Calu3 (cell line): ENCODE measurements around the gene PLIN3. TPM values are rescaled to one million over a fixed set of nuclear protein-coding genes. Genes with fewer than 3 reads are reported as not detected.
"Not testable (repeated sequence)": the region's sequence is repeated elsewhere in the genome, so short reads cannot be mapped to it uniquely, and the experiment has no call there.

Experiments used
- BruUV-seq: library from RNA; stranded (reverse); fragments of 400-500 nt; replicated peaks from 2 replicates; lab custom pipeline; 2021; lab: Mats Ljungman, UMichigan
- CTCF ChIA-PET: fragments of 300-600 bp; sonication (Branson Sonifier 250); formaldehyde crosslinking; loops from one replicate; lab custom pipeline; 2022; ENCODE audit warnings: antibody characterized with exemption; lab: Charles Lee
- DNase-seq: peaks from one replicate; pipeline ENCODE4 v3.0.0; 2022
- H3K27ac Mint-ChIP-seq: one replicate; pipeline ENCODE4 v1.8.0; 2022; ENCODE audit warnings: mixed read lengths; ENCODE audit not compliant: unreplicated experiment
- H3K27me3 Mint-ChIP-seq: one replicate; pipeline ENCODE4 v1.8.0; 2022; ENCODE audit warnings: mixed read lengths; ENCODE audit not compliant: unreplicated experiment
- H3K36me3 Mint-ChIP-seq: one replicate; pipeline ENCODE4 v1.8.0; 2022; ENCODE audit warnings: mild to moderate bottlenecking, moderate library complexity, mixed read lengths; ENCODE audit not compliant: insufficient read depth, unreplicated experiment
- H3K4me1 Mint-ChIP-seq: one replicate; pipeline ENCODE4 v1.8.0; 2022; ENCODE audit warnings: mild to moderate bottlenecking, low read depth, mixed read lengths; ENCODE audit not compliant: unreplicated experiment
- H3K4me3 Mint-ChIP-seq: one replicate; pipeline ENCODE4 v1.8.0; 2022; ENCODE audit warnings: mild to moderate bottlenecking, low read depth, moderate library complexity, mixed read lengths; ENCODE audit not compliant: unreplicated experiment
- H3K9me3 Mint-ChIP-seq: one replicate; pipeline ENCODE4 v1.8.0; 2022; ENCODE audit warnings: low read depth, mixed read lengths; ENCODE audit not compliant: unreplicated experiment
- intact Hi-C: fragments of 100-400 bp; cut with micrococcal nuclease; formaldehyde crosslinking; loops from one replicate; pipeline ENCODE4 v1.10.0; 2022; ENCODE audit not compliant: unreplicated experiment
- total RNA-seq: library from RNA; stranded (reverse); gene quantifications from 2 replicates; pipeline ENCODE4 v1.2.3, GENCODE V29; 2022
- TF ChIP-seq, protein P1 (sequence below): fragments of 200-600 bp; IDR thresholded peaks from one replicate; pipeline ENCODE4 v1.8.0; 2022; ENCODE audit warnings: antibody characterized with exemption; ENCODE audit not compliant: unreplicated experiment

Gene PLIN3
- total RNA-seq, 1 experiment from 2014 or later, result 43.7 TPM

DNA sequence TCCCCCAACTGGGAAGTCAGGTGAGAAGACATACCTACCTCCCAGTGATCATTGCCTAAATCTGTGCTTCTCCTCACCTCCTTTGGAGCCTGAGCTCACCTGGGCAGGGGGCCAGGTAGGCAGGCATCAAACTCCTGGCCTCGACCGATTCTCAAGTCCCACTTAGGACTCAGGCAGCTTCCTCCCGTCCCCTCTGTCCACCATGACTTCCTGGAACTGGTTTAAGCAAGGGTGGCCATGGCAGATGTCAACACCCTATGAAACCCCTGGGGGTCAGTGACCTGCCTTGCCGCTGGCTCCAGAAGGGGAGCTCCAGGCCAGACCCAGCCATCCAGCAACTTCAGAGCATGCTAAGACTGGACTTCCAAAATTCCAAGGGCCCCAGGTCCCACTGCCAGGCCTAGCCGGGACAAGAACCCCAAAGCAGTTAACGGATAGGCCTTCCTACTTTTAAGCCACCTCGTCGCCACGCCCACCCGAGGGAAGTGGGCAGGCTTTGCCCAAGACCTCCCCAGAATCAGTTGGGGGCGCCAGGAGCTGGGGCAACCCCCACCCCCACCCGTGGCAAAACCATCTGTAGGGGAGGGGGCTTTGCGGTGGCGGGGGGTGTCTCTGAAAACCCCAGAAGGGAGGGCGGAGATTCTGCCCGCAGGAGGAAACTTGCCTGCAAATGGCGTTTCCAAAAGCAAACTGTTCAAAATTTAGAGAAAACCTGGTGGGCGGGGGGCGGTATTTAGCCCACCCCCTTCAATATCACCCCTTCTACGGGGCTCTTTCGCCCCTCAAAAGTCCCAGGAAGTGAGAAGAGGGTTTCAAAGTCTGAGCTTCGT, 657 bp downstream of the PLIN3 start:
- peaks cover 32% of the 10 kb centered on the region for H3K36me3 Mint-ChIP-seq
- CTCF ChIA-PET, result interaction anchor here (0.5 to 1.3 kb wide), 4 partner anchors 31 to 534 kb away, joined by 3 to 4 read pairs (median 4); no protein-coding TSS in a partner anchor

DNA sequence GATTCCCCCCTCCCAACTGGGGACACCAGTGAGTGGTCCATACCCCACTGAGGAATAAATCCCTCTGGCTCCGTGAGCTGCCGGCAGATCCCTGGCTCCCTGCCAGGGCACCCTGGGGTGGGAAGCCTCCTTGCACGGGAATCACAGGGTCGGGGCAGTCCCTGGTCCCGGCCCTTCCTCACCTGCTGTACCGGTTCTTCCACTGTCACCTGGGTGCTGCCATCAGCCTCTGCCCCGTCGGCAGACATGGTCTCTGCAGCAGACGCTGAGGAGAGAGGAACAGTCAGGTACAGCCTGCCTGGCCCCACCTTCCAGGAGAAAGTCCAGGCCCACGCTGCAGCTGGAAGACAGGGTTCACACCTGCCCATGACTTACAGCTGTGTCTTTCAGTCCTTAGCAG, 6.3 kb downstream of the PLIN3 start:
- Mint-ChIP-seq H3K27ac (no peak overlapping the region), H3K27me3 (no peaks in the 10 kb centered on the region), H3K4me1 (no peaks in the 10 kb centered on the region), H3K4me3 (no peak overlapping the region), H3K36me3 (peaks cover 15% of the 10 kb centered on the region), H3K9me3 (no peaks in the 10 kb centered on the region)
- TF ChIP-seq, protein P1, sequence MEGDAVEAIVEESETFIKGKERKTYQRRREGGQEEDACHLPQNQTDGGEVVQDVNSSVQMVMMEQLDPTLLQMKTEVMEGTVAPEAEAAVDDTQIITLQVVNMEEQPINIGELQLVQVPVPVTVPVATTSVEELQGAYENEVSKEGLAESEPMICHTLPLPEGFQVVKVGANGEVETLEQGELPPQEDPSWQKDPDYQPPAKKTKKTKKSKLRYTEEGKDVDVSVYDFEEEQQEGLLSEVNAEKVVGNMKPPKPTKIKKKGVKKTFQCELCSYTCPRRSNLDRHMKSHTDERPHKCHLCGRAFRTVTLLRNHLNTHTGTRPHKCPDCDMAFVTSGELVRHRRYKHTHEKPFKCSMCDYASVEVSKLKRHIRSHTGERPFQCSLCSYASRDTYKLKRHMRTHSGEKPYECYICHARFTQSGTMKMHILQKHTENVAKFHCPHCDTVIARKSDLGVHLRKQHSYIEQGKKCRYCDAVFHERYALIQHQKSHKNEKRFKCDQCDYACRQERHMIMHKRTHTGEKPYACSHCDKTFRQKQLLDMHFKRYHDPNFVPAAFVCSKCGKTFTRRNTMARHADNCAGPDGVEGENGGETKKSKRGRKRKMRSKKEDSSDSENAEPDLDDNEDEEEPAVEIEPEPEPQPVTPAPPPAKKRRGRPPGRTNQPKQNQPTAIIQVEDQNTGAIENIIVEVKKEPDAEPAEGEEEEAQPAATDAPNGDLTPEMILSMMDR, result no peak
- intact Hi-C loops, result no loop called here
- DNase-seq, result peak; percentile 76
- CTCF ChIA-PET, result no interaction called here
- BruUV-seq, result no TSS peak

More for the DNA sequence above, 657 bp downstream of the PLIN3 start:
- H3K4me3 Mint-ChIP-seq, result peak overlapping the region; percentile 74
- TF ChIP-seq, protein P1, result no peak
- peak; percentile 32 for DNase-seq
- H3K27ac Mint-ChIP-seq, result peak overlapping the region; percentile 79
- H3K27me3 Mint-ChIP-seq, result no peaks in the 10 kb centered on the region
- peaks cover 12% of the 10 kb centered on the region for H3K4me1 Mint-ChIP-seq
- intact Hi-C loops, result no loop called here
- BruUV-seq, result TSS peak; percentile 75
- H3K9me3 Mint-ChIP-seq, result no peaks in the 10 kb centered on the region

DNA sequence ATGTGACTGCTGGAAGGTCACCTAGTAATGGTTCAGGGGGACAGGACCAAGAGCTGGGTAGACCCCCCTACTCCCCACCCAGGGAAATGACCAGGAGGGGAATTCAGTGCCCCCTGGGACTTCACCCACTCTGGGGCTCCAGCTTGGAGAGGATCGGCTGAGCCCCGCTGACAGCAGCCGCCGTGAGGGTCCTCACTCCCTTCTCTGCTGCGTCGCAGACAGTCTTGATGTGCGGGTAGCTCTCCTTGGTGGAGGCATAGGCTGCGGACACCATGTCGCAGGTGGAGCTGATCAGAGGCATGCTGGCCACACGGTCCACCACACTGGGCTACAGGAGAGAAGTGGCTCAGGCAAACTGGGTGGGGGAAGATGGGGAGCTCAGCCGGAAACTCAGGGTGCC, 7.8 kb downstream of the PLIN3 start:
- Mint-ChIP-seq H3K4me1 (no peaks in the 10 kb centered on the region), H3K9me3 (no peaks in the 10 kb centered on the region), H3K27me3 (no peaks in the 10 kb centered on the region), H3K4me3 (no peak overlapping the region), H3K36me3 (peaks cover 20% of the 10 kb centered on the region), H3K27ac (no peak overlapping the region)
- no peak for DNase-seq
- CTCF ChIA-PET, result no interaction called here
- TF ChIP-seq, protein P1, result no peak
- intact Hi-C loops, result loop anchor here (10.0 kb wide), 1 partner anchor 55 kb away; no protein-coding TSS in a partner anchor
- BruUV-seq, result no TSS peak

DNA sequence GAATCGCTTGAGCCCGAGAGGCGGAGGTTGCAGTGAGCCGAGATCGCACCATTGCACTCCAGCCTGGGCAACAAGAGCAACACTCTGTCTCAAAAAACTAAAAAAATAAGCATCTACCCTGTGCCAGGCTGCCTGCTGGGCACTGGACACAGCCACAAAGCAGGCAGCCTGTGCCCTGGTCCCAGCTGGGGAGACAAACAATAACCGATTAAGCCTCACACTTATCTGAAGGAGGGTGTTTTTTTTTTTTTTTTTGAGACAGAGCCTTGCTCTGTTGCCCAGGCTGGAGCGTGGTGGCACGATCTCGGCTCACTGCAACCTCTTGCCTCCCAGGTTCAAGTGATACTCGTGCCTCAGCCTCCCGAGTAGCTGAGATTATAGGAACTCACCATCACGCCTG, 11.0 kb downstream of the PLIN3 start:
- BruUV-seq, H3K27me3 Mint-ChIP-seq, CTCF ChIA-PET, H3K9me3 Mint-ChIP-seq, H3K4me3 Mint-ChIP-seq, H3K27ac Mint-ChIP-seq, H3K4me1 Mint-ChIP-seq, DNase-seq: not testable (repeated sequence)
- intact Hi-C loops, result loop anchor here (10.0 kb wide), 1 partner anchor 52 kb away; no protein-coding TSS in a partner anchor
- H3K36me3 Mint-ChIP-seq, result peaks cover 33% of the 10 kb centered on the region

DNA sequence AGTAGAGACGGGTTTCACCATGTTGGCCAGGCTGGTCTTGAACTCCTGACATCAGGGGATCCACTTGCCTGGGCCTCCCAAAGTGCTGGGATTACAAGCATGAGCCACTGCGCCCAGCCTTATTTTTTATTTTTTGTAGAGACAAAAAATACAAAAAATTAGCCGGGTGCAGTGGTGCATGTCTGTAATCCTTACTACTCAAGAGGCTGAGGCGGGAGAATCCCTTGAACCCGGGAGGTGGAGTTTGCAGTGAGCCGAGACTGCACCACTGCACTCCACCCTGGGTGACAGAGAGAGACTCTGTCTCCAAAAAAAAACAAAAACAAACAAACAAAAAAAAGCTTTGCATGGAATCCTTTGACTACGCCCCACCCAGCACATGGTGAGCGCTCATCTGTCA, 14.0 kb downstream of the PLIN3 start:
- H3K9me3 Mint-ChIP-seq, H3K27me3 Mint-ChIP-seq, DNase-seq, H3K4me3 Mint-ChIP-seq, H3K4me1 Mint-ChIP-seq, BruUV-seq, H3K27ac Mint-ChIP-seq: not testable (repeated sequence)
- CTCF ChIA-PET, result interaction anchor here (1.8 kb wide), 1 partner anchor 23 kb away, joined by 4 read pairs; no protein-coding TSS in a partner anchor
- intact Hi-C loops, result loop anchor here (10.0 kb wide), 1 partner anchor 49 kb away; no protein-coding TSS in a partner anchor
- H3K36me3 Mint-ChIP-seq, result peaks cover 21% of the 10 kb centered on the region
